Fibroblast of skin of right biceps (primary cell): ENCODE measurements around the gene RRP1B.

Source experiments
- DNase-seq: peaks from one replicate; pipeline ENCODE4 v3.0.0-alpha.2; 2013

The RRP1B gene

GRCh38 chr21:43728467-43729390, 69.4 kb downstream of the RRP1B start:
- DNase-seq = peak; percentile 98

- no peak for DNase-seq
These were observed 72.1 kb downstream of the RRP1B start for GRCh38 chr21:43731476-43731875.

GRCh38 chr21:43731891-43732711, 72.7 kb downstream of the RRP1B start:
- DNase-seq = peak; percentile 46

GRCh38 chr21:43733060-43733459, 73.7 kb downstream of the RRP1B start:
- no peak for DNase-seq

- DNase-seq = peak; percentile 70
These were observed 74.2 kb downstream of the RRP1B start for GRCh38 chr21:43733529-43734071.

GRCh38 chr21:43734131-43734927, 75.0 kb downstream of the RRP1B start:
- DNase-seq = no peak

GRCh38 chr21:43734928-43735229, 75.5 kb downstream of the RRP1B start:
- peak; percentile 72 for DNase-seq

GRCh38 chr21:43735236-43736091, 76.1 kb downstream of the RRP1B start:
- no peak for DNase-seq

- no peak for DNase-seq
These were observed 77.0 kb downstream of the RRP1B start for GRCh38 chr21:43736224-43736883.

- no peak for DNase-seq
These were observed 78.0 kb downstream of the RRP1B start for GRCh38 chr21:43737158-43737950.

- no peak for DNase-seq
These were observed 80.5 kb downstream of the RRP1B start for GRCh38 chr21:43739621-43740435.

GRCh38 chr21:43740497-43741156, 81.3 kb downstream of the RRP1B start:
- DNase-seq = peak; percentile 64

- DNase-seq = no peak
These were observed 82.2 kb downstream of the RRP1B start for GRCh38 chr21:43741423-43742096.

- no peak for DNase-seq
These were observed 84.6 kb downstream of the RRP1B start for GRCh38 chr21:43743947-43744346.

- no peak for DNase-seq
These were observed 85.4 kb downstream of the RRP1B start for GRCh38 chr21:43744725-43745124.
